GM23248 (cell line): Measurements from ENCODE around the gene TMOD4. TPM values are rescaled to one million over a fixed set of nuclear protein-coding genes. Genes with fewer than 3 reads are reported as not detected.

ENCODE experiments used
- DNase-seq: peaks from one replicate; pipeline ENCODE4 v3.0.0-alpha.2; 2015
- H2AFZ ChIP-seq: fragments of 200-600 bp; sonication (generic); 2 replicates; pipeline ENCODE4 v1.6.1; 2016; ENCODE audit warnings: antibody characterized with exemption
- H3F3A ChIP-seq: fragments of 200-600 bp; sonication (generic); 2 replicates; pipeline ENCODE4 v1.6.1; 2016; ENCODE audit warnings: mild to moderate bottlenecking, antibody characterized with exemption, mixed run types; ENCODE audit not compliant: insufficient read depth
- H3K27ac ChIP-seq: fragments of 200-600 bp; sonication (generic); 2 replicates; pipeline ENCODE4 v1.5.1; 2016; ENCODE audit warnings: mild to moderate bottlenecking
- H3K27me3 ChIP-seq: fragments of 200-600 bp; sonication (generic); replicated peaks from 2 replicates; pipeline ENCODE4 v1.6.1; 2016; ENCODE audit warnings: mild to moderate bottlenecking; ENCODE audit not compliant: insufficient read depth
- H3K36me3 ChIP-seq: fragments of 200-600 bp; sonication (generic); 2 replicates; pipeline ENCODE4 v1.6.1; 2016; ENCODE audit warnings: low read depth, mild to moderate bottlenecking
- H3K4me1 ChIP-seq: fragments of 200-600 bp; sonication (generic); 2 replicates; pipeline ENCODE4 v1.6.1; 2016; ENCODE audit warnings: mild to moderate bottlenecking; ENCODE audit not compliant: insufficient read depth
- H3K4me2 ChIP-seq: fragments of 200-600 bp; sonication (generic); one replicate; pipeline ENCODE4 v1.6.1; 2016; ENCODE audit warnings: mild to moderate bottlenecking; ENCODE audit not compliant: unreplicated experiment
- H3K4me3 ChIP-seq: fragments of 200-600 bp; sonication (generic); 2 replicates; pipeline ENCODE4 v1.5.1; 2016; ENCODE audit warnings: mild to moderate bottlenecking
- H3K79me2 ChIP-seq: fragments of 200-600 bp; sonication (generic); 2 replicates; pipeline ENCODE4 v1.6.1; 2016; ENCODE audit warnings: mild to moderate bottlenecking; ENCODE audit not compliant: insufficient read depth
- H3K9ac ChIP-seq: fragments of 200-600 bp; sonication (generic); 2 replicates; pipeline ENCODE4 v1.6.1; 2016; ENCODE audit warnings: mild to moderate bottlenecking
- H3K9me2 ChIP-seq: fragments of 200-600 bp; sonication (generic); 2 replicates; pipeline ENCODE4 v1.6.1; 2016; ENCODE audit warnings: mixed run types, mild to moderate bottlenecking, moderate library complexity; ENCODE audit not compliant: insufficient read depth
- H3K9me3 ChIP-seq: fragments of 200-600 bp; sonication (generic); one replicate; pipeline ENCODE4 v1.6.1; 2017; ENCODE audit warnings: low read depth
- H4K20me1 ChIP-seq: fragments of 200-600 bp; sonication (generic); 2 replicates; pipeline ENCODE4 v1.6.0; 2016; ENCODE audit not compliant: insufficient read depth
- EZH2 ChIP-seq: fragments of 200-600 bp; sonication (generic); IDR thresholded peaks from 2 replicates; pipeline ENCODE4 v1.6.1; 2018; ENCODE audit warnings: antibody characterized with exemption, mild to moderate bottlenecking; ENCODE audit not compliant: insufficient read depth, poor library complexity, severe bottlenecking
- EZH2phosphoT487 ChIP-seq: fragments of 200-600 bp; sonication (generic); IDR thresholded peaks from 2 replicates; pipeline ENCODE4 v1.6.1; 2018; ENCODE audit warnings: antibody characterized with exemption, moderate library complexity, mild to moderate bottlenecking, low read depth; ENCODE audit not compliant: insufficient read depth
- WGBS, 2 experiments: methylation state at CpG; one replicate each; pipeline ENCODE4 v1.1.6; 2015 to 2017; ENCODE audit warnings: low lambda C conversion rate in 2 of 2, low coverage in 1 of 2; ENCODE audit errors: missing lambda C conversion rate in 2 of 2; 5-methylcytosine and 5-hydroxymethylcytosine counted together
- in situ Hi-C: fragments of 300-500 bp; cut with MboI; formaldehyde crosslinking; loops from 2 replicates; pipeline ENCODE4 v1.15.0; 2020
- polyA plus RNA-seq: library from polyadenylated mRNA; unstranded; fragments of >200 nt; fragmentation: Nextera tagmentation; extraction: Ambion mirVana; gene quantifications from 2 replicates; pipeline ENCODE4 v1.2.1, GENCODE V29; 2016
- total RNA-seq: library from RNA; depleted of rRNA; stranded (reverse); fragments of >200 nt; shearing (Covaris generic); gene quantifications from 2 replicates; pipeline ENCODE4 v1.2.3, GENCODE V29; 2014

Gene TMOD4
- total and polyA plus RNA-seq, 2 experiments from 2014 or later: not detected

DNA sequence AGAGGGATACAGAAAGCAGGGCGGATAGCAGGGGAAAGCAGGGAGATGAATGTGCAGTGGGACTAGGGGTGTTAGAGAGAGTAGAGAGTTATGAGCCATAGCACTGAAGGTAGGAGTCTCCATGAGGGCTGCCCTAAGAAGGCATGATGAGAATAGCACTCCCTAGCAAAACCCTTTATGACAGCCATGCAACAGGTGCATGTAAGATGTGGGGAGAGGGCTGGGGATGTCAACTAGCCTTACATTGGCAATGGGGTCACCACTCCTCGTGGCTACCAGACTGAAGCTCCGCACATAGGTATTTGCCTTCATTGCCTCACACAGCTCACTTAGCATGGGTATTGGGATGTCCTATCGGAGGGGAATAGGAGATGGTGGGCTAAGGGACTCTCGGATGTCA lies 4.6 kb downstream of the TMOD4 start:
- peaks cover 25% of the 10 kb centered on the region for H3K79me2 ChIP-seq
- in situ Hi-C loops: no loop called here
- H3K36me3 ChIP-seq: peaks cover 13% of the 10 kb centered on the region; the same call in 1 of the 2 replicates
- no peaks in the 10 kb centered on the region for H3K9me2 ChIP-seq
- peaks cover 14% of the 10 kb centered on the region for H3K4me1 ChIP-seq
- no peak for TF ChIP-seq EZH2phosphoT487
- no peak for TF ChIP-seq EZH2
- no peak for DNase-seq
- H3K4me3 ChIP-seq: no peak overlapping the region
- H3K4me2 ChIP-seq: no peak overlapping the region
- no peak overlapping the region for H3K9ac ChIP-seq
- WGBS, 2 experiments: 74 to 84% methylated on average over 5 of the region's 5 CpGs
- H4K20me1 ChIP-seq: no peaks in the 10 kb centered on the region
- H3K27me3 ChIP-seq: no peaks in the 10 kb centered on the region
- H3F3A ChIP-seq: peaks cover 20% of the 10 kb centered on the region
- H2AFZ ChIP-seq: no peak overlapping the region
- no peaks in the 10 kb centered on the region for H3K9me3 ChIP-seq
- no peak overlapping the region for H3K27ac ChIP-seq

DNA sequence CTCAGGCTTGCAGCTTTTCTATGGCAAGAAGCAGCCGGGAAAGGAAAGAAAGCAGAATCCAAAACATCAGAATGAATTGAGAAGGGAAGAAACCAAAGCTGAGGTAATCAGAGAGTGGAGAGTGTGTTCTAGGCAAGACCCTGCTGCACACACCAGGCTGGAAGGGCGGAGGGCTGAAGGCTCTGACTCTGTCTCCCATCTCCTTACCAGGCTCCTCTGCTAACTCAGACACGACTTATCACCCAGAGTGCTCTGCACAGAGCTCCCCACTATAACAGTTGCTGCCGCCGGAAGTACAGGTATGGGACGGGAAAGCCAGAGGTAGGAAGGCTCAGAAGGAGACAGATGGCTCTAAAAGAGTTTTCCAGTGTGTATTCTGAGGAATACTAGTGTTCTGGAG lies 8.7 kb downstream of the TMOD4 start:
- peak overlapping the region; percentile 92 for H3K4me2 ChIP-seq
- no peaks in the 10 kb centered on the region for H3K27me3 ChIP-seq
- H3K27ac ChIP-seq: peak overlapping the region; percentile 81
- DNase-seq: no peak
- peaks cover 11% of the 10 kb centered on the region; the same call in 1 of the 2 replicates for H3K36me3 ChIP-seq
- H3K4me1 ChIP-seq: peaks cover 21% of the 10 kb centered on the region
- peak overlapping the region; percentile 93 for H3K9ac ChIP-seq
- H3K9me3 ChIP-seq: no peaks in the 10 kb centered on the region
- 0 out of 2 replicates have a peak overlapping the region, but pooled peaks have one; percentile 95 for H2AFZ ChIP-seq
- peak overlapping the region; percentile 90 for H3K4me3 ChIP-seq
- no peaks in the 10 kb centered on the region for H4K20me1 ChIP-seq
- WGBS, 2 experiments: 81 to 85% methylated on average over 6 of the region's 6 CpGs
- in situ Hi-C loops: no loop called here
- peaks cover 15% of the 10 kb centered on the region for H3F3A ChIP-seq
- no peak for TF ChIP-seq EZH2phosphoT487
- no peak for TF ChIP-seq EZH2
- no peaks in the 10 kb centered on the region for H3K9me2 ChIP-seq
- H3K79me2 ChIP-seq: peaks cover 57% of the 10 kb centered on the region

DNA sequence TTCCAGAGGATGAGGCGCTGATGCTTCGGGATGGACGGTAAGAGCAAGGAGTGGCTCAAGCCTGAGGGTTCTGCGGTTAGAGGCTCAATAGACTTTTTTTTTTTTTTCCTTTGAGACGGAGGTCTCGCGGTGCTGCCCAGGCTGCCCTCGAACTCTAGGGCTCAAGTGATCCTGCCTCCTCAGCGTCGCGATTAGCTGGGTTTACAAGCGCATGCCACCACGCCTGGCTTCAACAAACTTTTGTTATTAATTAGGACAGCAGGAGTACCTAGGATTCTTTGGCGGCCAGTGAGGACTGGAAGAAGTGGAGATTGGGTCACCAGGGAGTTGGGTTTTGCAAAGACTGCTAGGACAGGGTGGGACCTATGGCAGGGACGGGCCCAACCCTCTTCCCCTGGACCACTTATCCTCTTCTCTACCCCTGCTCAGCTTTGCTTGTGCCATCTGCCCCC lies 9.2 kb downstream of the TMOD4 start:
- TF ChIP-seq EZH2phosphoT487 (no peak), EZH2 (no peak)
- peaks cover 14% of the 10 kb centered on the region; the same call in 1 of the 2 replicates for H3K36me3 ChIP-seq
- H4K20me1 ChIP-seq: no peaks in the 10 kb centered on the region
- H3K9me2 ChIP-seq: no peaks in the 10 kb centered on the region
- peak overlapping the region; percentile 95 for H2AFZ ChIP-seq
- peak; percentile 90 for DNase-seq
- peak overlapping the region; percentile 92 for H3K4me2 ChIP-seq
- no peaks in the 10 kb centered on the region for H3K27me3 ChIP-seq
- in situ Hi-C loops: no loop called here
- H3K27ac ChIP-seq: peak overlapping the region; percentile 81
- peaks cover 57% of the 10 kb centered on the region for H3K79me2 ChIP-seq
- peaks cover 14% of the 10 kb centered on the region for H3F3A ChIP-seq
- H3K9ac ChIP-seq: peak overlapping the region; percentile 93
- WGBS, 2 experiments: 6 to 8% methylated on average over 15 of the region's 15 CpGs
- H3K4me3 ChIP-seq: peak overlapping the region; percentile 90
- H3K9me3 ChIP-seq: no peaks in the 10 kb centered on the region
- peaks cover 20% of the 10 kb centered on the region for H3K4me1 ChIP-seq

DNA sequence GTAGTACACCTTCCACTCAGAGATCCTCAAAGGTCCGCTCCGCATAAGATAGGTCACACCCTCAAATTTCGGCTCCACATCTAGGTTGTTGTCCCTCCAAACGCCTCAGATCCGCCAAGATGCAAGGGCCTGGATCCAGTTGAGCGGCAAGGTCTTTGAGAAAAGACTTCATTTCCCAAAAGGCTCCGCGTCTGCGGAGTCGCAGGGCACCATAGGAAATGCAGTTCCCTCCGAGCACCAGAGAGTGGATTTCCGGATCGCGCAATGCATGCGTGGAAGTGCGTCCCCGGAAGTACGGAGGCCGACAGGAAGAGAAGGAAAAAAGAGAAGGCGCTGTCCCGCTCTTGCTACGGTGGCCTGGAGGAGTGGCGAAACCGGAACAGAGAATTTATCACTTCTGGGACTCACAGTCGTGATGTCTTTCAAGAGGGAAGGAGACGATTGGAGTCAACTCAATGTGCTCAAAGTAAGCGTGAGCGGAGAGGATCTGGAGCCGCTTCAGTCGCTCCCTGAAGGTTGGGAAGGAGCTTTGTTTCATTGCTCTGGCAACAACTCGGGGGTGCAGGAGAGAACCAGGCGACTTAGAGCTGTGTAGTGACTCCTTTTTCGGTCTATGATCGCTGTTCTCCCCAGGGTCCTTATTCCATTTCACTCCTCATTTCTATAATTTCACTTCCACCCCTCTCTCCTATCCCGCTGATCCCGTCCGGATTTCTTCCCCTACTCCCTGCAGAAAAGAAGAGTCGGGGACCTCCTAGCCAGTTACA lies 9.9 kb downstream of the TMOD4 start, which contains the start of the genes LYSMD1 and SCNM1:
LYSMD1 (minus strand) TSS at position 165 of the 767 bp plus-strand sequence. CDS start 644 bp downstream, outside the sequence.
SCNM1 (plus strand) TSS at position 407 of the 767 bp plus-strand sequence; CDS start at position 416, 9 bp downstream.
- TF ChIP-seq EZH2phosphoT487 (no peak), EZH2 (no peak)
- H2AFZ ChIP-seq: peak within 1 kb of the TSS; percentile 95
- H4K20me1 ChIP-seq: no peaks in the 10 kb centered on the region
- H3F3A ChIP-seq: peaks cover 14% of the 10 kb centered on the region; the same call in 1 of the 2 replicates
- H3K9me3 ChIP-seq: no peaks in the 10 kb centered on the region
- 1% methylated on average over 37 to 38 of the region's 38 CpGs for WGBS, 2 experiments
- H3K27me3 ChIP-seq: no peaks in the 10 kb centered on the region
- H3K4me3 ChIP-seq: peak within 1 kb of the TSS; percentile 90
- in situ Hi-C loops: no loop called here
- H3K36me3 ChIP-seq: peaks cover 14% of the 10 kb centered on the region; the same call in 1 of the 2 replicates
- H3K4me1 ChIP-seq: peaks cover 20% of the 10 kb centered on the region
- peak within 1 kb of the TSS; percentile 93 for H3K9ac ChIP-seq
- DNase-seq: peak; percentile 99
- H3K27ac ChIP-seq: peak within 1 kb of the TSS; percentile 81
- peak within 1 kb of the TSS; percentile 92 for H3K4me2 ChIP-seq
- H3K9me2 ChIP-seq: no peaks in the 10 kb centered on the region
- peaks cover 57% of the 10 kb centered on the region for H3K79me2 ChIP-seq
